OCI-LY1 (cell line): Measurements from ENCODE around the gene ADAMTS17.

Source experiments
- CTCF ChIP-seq: fragments of 200-600 bp; sonication (generic), shearing (Covaris generic); IDR thresholded peaks from 2 replicates; pipeline ENCODE4 v1.5.1; 2017; ENCODE audit warnings: mild to moderate bottlenecking, antibody characterized with exemption, low read length, moderate library complexity, mixed read lengths
- EZH2 ChIP-seq: fragments of 200-600 bp; sonication (generic), shearing (Covaris generic); IDR thresholded peaks from 2 replicates; pipeline ENCODE4 v1.8.0; 2017; ENCODE audit warnings: borderline replicate concordance, mixed run types, mild to moderate bottlenecking, antibody characterized with exemption, low read length, moderate library complexity, mixed read lengths

- TF ChIP-seq EZH2 (no peak), CTCF (no peak)
Measured at GRCh38 chr15:100343251-100343650, 1.5 kb upstream of the ADAMTS17 start.
